Vagina (tissue), 2 donors: ENCODE results near the gene PRIM1. TPM values are rescaled to one million over a fixed set of nuclear protein-coding genes. Genes with fewer than 3 reads are reported as not detected.
"Not testable (repeated sequence)": the region's sequence is repeated elsewhere in the genome, so short reads cannot be mapped to it uniquely, and the experiment has no call there.

Source experiments
- DNase-seq, 2 donors: peaks; one replicate each; pipeline ENCODE4 v3.0.0-alpha.2; 2017; ENCODE audit errors: extremely low spot score in 2 of 2
- H3K27ac ChIP-seq: fragments of 200-600 bp; sonication (generic); one replicate; pipeline ENCODE4 v1.5.1; 2019
- H3K27me3 ChIP-seq: fragments of 200-600 bp; sonication (generic); one replicate; pipeline ENCODE4 v1.5.1; 2019
- H3K36me3 ChIP-seq, 2 donors: fragments of 200-600 bp; sonication (generic); one replicate each; pipeline ENCODE4 v1.5.1; 2017 to 2019
- H3K4me1 ChIP-seq: fragments of 200-600 bp; sonication (generic); one replicate; pipeline ENCODE4 v1.5.1; 2019
- H3K4me3 ChIP-seq, 2 donors: fragments of 200-600 bp; sonication (generic); 1 replicate in 1 of 2; 2 replicates in 1 of 2; pipeline ENCODE4 v1.5.1; 2016 to 2019
- H3K9me3 ChIP-seq: fragments of 200-600 bp; sonication (generic); one replicate; pipeline ENCODE4 v1.5.1; 2019
- POLR2A ChIP-seq, 2 donors: fragments of 450-650 bp; IDR thresholded peaks; one replicate each; pipeline ENCODE4 v1.6.1; 2017; ENCODE audit warnings: antibody characterized with exemption in 2 of 2, mild to moderate bottlenecking in 2 of 2, moderate library complexity in 2 of 2
- POLR2AphosphoS5 ChIP-seq, 2 donors: sonication (generic); formaldehyde crosslinking; IDR thresholded peaks; one replicate each; pipeline ENCODE4 v1.9.0; 2017; ENCODE audit warnings: antibody characterized with exemption in 2 of 2, mild to moderate bottlenecking in 2 of 2, low read depth in 1 of 2; ENCODE audit not compliant: insufficient read depth in 1 of 2
- intact Hi-C: fragments of 100-400 bp; cut with DNase I; formaldehyde crosslinking; loops from one replicate; pipeline ENCODE4 v1.15.1; 2023
- total RNA-seq: library from RNA; depleted of rRNA; stranded (reverse); fragments of >200 nt; gene quantifications from one replicate; pipeline ENCODE4 v1.2.3, GENCODE V29; 2016
- TF ChIP-seq, protein P1 (sequence below), 3 experiments: fragments of 450-650 bp in 2 of 3; fragments of 200-600 bp in 1 of 3; sonication (generic) in 1 of 3; IDR thresholded peaks; one replicate each; pipeline ENCODE4 v1.5.1; 2017 to 2019; ENCODE audit warnings: antibody characterized with exemption in 3 of 3, mild to moderate bottlenecking in 2 of 3, moderate library complexity in 2 of 3

Gene PRIM1
- total RNA-seq, 1 donor from 2014 or later = 12.8 TPM

DNA sequence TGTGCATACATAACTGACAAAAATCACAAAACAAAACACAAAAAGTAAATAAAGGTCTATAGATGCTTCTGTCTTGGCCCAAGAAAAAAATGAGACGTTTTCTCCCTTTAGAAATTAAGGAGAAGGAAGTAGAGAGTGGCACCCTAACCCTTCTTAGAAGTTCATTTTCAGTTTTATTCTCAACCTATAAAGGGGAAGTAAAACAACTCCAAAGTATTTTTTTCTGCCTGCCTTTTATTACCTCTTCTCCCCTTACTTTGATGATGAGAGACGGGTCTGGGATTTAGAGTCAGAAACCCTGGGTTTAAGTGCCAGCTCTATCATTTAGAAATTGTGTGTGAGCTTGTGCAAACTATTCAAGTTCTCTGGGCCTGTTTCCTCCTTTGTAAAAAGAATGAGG is 2.8 kb downstream of the PRIM1 start:
- TF ChIP-seq POLR2AphosphoS5 (IDR thresholded peaks at IDR 0.05; ENCODE audit: insufficient read depth in 1 of 2, low read depth in 1 of 2) (no peak), POLR2A (IDR thresholded peaks at IDR 0.05) (no peak)
- TF ChIP-seq, protein P1, sequence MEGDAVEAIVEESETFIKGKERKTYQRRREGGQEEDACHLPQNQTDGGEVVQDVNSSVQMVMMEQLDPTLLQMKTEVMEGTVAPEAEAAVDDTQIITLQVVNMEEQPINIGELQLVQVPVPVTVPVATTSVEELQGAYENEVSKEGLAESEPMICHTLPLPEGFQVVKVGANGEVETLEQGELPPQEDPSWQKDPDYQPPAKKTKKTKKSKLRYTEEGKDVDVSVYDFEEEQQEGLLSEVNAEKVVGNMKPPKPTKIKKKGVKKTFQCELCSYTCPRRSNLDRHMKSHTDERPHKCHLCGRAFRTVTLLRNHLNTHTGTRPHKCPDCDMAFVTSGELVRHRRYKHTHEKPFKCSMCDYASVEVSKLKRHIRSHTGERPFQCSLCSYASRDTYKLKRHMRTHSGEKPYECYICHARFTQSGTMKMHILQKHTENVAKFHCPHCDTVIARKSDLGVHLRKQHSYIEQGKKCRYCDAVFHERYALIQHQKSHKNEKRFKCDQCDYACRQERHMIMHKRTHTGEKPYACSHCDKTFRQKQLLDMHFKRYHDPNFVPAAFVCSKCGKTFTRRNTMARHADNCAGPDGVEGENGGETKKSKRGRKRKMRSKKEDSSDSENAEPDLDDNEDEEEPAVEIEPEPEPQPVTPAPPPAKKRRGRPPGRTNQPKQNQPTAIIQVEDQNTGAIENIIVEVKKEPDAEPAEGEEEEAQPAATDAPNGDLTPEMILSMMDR (IDR thresholded peaks at IDR 0.05) = no peak
- peaks cover 0 to 3% of the 10 kb centered on the region in 2 donors for H3K36me3 ChIP-seq
- H3K27ac ChIP-seq = no peak overlapping the region
- peaks cover 11% of the 10 kb centered on the region for H3K4me1 ChIP-seq
- no peaks in the 10 kb centered on the region for H3K9me3 ChIP-seq
- intact Hi-C loops = no loop called here
- no peak overlapping the region for H3K4me3 ChIP-seq
- H3K27me3 ChIP-seq = no peaks in the 10 kb centered on the region
- no peak for DNase-seq

DNA sequence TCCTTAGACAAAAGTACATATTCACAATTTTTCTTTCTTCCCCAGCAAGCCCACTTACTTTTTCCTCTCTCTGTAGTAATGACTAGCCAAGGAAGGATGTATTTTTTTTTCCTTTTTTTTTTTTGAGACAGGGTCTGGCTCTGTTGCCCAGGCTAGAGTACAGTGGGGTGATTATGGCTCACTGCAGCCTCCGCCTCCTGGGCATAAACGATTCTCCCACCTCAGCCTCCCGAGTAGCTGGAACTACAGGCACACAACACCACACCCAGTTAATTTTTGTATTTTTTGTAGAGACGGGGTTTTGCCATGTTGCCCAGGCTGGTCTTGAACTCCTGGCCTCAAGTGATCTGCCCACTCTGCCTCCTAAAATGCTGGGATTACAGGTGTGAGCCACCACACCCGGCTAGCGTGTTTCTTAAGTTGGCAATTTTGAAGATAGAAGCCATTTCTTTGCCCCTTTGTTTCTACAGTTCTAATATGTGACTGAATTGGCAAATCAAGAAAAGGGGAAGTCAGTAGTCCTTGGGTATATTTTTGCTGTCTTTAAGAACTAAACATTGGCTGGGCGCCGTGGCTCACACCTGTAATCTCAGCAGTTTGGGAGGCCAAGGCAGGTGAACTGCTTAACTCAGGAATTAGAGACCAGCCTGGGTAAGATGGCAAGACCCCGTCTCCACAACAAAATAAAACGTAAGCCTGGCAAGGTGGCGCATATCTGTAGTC is 23.8 kb downstream of the PRIM1 start:
- Histone ChIP-seq H3K4me3 (no peak overlapping the region), H3K9me3 (no peaks in the 10 kb centered on the region), H3K36me3 (peaks cover 0 to 8% of the 10 kb centered on the region in 2 donors), H3K4me1 (peaks cover 10% of the 10 kb centered on the region), H3K27ac (no peak overlapping the region), H3K27me3 (no peaks in the 10 kb centered on the region)
- DNase-seq = no peak
- intact Hi-C loops = no loop called here
- TF ChIP-seq POLR2AphosphoS5 (IDR thresholded peaks at IDR 0.05; ENCODE audit: insufficient read depth in 1 of 2, low read depth in 1 of 2) = no peak
- TF ChIP-seq, protein P1 (IDR thresholded peaks at IDR 0.05) = no peak
- TF ChIP-seq POLR2A (IDR thresholded peaks at IDR 0.05) = no peak

DNA sequence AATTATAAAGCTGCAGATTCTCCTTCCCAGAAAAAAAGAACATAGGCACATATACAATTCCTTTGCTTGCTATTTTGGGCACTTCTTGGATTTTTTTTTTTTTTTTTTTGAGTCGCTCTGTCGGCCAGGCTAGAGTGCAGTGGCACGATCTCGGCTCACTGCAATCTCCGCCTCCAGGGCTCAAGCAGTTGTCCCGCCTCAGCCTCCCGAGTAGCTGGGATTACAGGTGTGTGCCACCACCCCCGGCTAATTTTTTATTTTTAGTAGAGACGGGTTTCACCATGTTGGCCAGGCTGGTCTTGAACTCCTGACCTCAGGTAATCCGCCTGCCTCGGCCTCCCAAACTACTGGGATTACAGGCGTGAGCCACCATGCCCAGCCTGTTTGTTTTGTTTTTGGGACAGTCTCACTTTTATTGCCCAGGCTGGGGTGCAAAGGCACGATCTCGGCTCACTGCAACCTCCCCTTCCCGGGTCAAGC is 25.9 kb downstream of the PRIM1 start:
- H3K27me3 ChIP-seq, H3K4me3 ChIP-seq, H3K9me3 ChIP-seq, H3K36me3 ChIP-seq, DNase-seq, intact Hi-C loops: not testable (repeated sequence)
- H3K4me1 ChIP-seq = peaks cover 31% of the 10 kb centered on the region
- H3K27ac ChIP-seq = peak overlapping the region; percentile 97

DNA sequence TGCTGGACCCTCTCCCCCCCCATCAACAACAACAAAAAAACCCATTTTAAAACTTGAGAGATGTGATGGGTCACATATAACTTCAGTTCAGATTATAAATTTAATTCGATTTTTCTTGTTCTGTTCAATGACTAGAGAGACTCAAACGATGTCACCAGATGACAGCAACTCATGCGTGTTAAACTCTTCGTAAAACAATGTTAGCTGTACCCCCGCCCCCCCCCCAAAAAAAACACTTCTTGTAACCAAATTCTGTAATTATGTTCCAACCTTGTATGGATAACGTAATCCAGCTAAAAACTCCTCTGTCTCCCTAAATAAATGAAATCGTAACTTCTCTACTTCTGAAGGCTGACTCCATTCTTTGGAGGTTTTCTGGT is 26.4 kb downstream of the PRIM1 start:
- no peaks in the 10 kb centered on the region for H3K36me3 ChIP-seq
- H3K4me1 ChIP-seq = peaks cover 36% of the 10 kb centered on the region
- no peaks in the 10 kb centered on the region for H3K27me3 ChIP-seq
- H3K9me3 ChIP-seq = no peaks in the 10 kb centered on the region
- no peak for TF ChIP-seq POLR2AphosphoS5 (IDR thresholded peaks at IDR 0.05; ENCODE audit: insufficient read depth in 1 of 2, low read depth in 1 of 2)
- TF ChIP-seq, protein P1 (IDR thresholded peaks at IDR 0.05) = no peak
- no peak for TF ChIP-seq POLR2A (IDR thresholded peaks at IDR 0.05)
- no peak for DNase-seq
- H3K27ac ChIP-seq = peak overlapping the region; percentile 97
- intact Hi-C loops = no loop called here
- peak overlapping the region; percentile 64 to 81 for H3K4me3 ChIP-seq

DNA sequence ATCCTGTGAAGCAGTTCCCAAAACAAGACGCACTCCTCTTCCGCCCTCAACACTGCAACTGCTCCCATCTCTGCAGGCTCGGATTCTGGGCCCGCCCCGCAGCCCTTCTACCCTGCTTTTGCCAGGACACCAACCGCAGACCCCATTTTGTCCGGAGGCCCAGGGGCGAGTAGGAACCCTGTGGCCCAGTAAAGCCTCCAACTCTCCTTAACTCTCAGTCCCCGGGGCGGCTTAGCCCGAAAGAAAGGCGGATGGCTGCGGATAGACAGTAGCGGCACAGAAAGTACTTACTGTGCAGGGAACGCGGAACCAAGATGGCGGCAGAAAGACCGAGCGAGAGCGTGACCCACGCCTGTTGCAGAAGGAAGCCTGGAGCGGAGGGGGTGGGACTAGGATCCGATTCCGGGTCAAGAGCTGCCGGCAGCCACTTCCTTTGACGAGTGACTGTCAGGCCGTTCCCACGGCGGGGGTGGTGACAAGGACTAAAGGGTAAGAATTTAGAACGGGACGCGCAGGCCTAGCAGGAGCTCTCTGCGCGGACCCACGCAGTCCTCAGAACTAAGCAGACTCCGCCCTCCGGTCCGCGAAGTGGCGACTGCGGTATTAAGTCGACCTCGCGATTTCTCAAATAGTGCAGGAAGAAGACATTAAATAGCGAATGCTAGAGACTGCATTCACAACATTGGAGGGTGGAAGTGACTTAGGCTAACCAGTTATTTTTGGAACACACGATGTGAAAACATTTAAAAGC is 27.0 kb downstream of the PRIM1 start, which contains the start of gene NACA:
Gene NACA (minus strand): TSS at position 328 of the 751 bp plus-strand sequence. CDS start 778 bp downstream, outside the sequence.
- peak in 1 of 2 donors; percentile 98 for DNase-seq
- H3K36me3 ChIP-seq = peaks cover 0 to 2% of the 10 kb centered on the region in 2 donors
- H3K27me3 ChIP-seq = no peaks in the 10 kb centered on the region
- intact Hi-C loops = no loop called here
- TF ChIP-seq POLR2AphosphoS5 (IDR thresholded peaks at IDR 0.05; ENCODE audit: insufficient read depth in 1 of 2, low read depth in 1 of 2) (peak; percentile 99 to 100), POLR2A (IDR thresholded peaks at IDR 0.05) (peak; percentile 68 to 96)
- TF ChIP-seq, protein P1 (IDR thresholded peaks at IDR 0.05) = no peak
- H3K4me3 ChIP-seq = peak within 1 kb of the TSS; percentile 64 to 81
- H3K4me1 ChIP-seq = peaks cover 42% of the 10 kb centered on the region
- H3K27ac ChIP-seq = peak within 1 kb of the TSS; percentile 97
- H3K9me3 ChIP-seq = no peaks in the 10 kb centered on the region
